ENCODE measurements around the gene SLIT1. TPM values are rescaled to one million over a fixed set of nuclear protein-coding genes. Genes with fewer than 3 reads are reported as not detected.

The SLIT1 gene
- total RNA-seq, 1 donor from 2014 or later = 0.51 TPM

GRCh38 chr10:97222326-97222961 lies 36.7 kb upstream of the SLIT1 start:
- H3K36me3 Mint-ChIP-seq (ENCODE audit: low read depth) = peaks cover 50% of the 10 kb centered on the region
- ChIA-PET POLR2A (no interaction called here), CTCF (interaction anchor here (0.6 to 1.5 kb wide), 3 partner anchors 12 to 150 kb away, joined by 3 to 5 read pairs (median 3); no protein-coding TSS in a partner anchor)
- ATAC-seq (ENCODE audit: low read depth) (no peak), DNase-seq (no peak)
- H3K27me3 Mint-ChIP-seq = no peaks in the 10 kb centered on the region
- peaks cover 3% of the 10 kb centered on the region for H3K4me1 Mint-ChIP-seq
- H3K4me3 Mint-ChIP-seq = no peak overlapping the region
- intact Hi-C loops (cut with micrococcal nuclease) = no loop called here
- no peak for TF ChIP-seq CTCF (IDR thresholded peaks at IDR 0.05)
- H3K27ac Mint-ChIP-seq = no peak overlapping the region
- no peaks in the 10 kb centered on the region for H3K9me3 Mint-ChIP-seq

GRCh38 chr10:97220355-97220754 lies 34.6 kb upstream of the SLIT1 start:
- peaks cover 30% of the 10 kb centered on the region for H3K36me3 Mint-ChIP-seq (ENCODE audit: low read depth)
- ATAC-seq (ENCODE audit: low read depth) (no peak), DNase-seq (no peak)
- ChIA-PET CTCF (interaction anchor here (0.8 to 1.2 kb wide), 2 partner anchors 10 to 147 kb away, joined by 3 to 4 read pairs; no protein-coding TSS in a partner anchor), POLR2A (no interaction called here)
- no peak overlapping the region for H3K4me3 Mint-ChIP-seq
- H3K27me3 Mint-ChIP-seq = no peaks in the 10 kb centered on the region
- no peak for TF ChIP-seq CTCF (IDR thresholded peaks at IDR 0.05)
- H3K27ac Mint-ChIP-seq = no peak overlapping the region
- H3K4me1 Mint-ChIP-seq = peaks cover 3% of the 10 kb centered on the region
- intact Hi-C loops (cut with micrococcal nuclease) = no loop called here
- H3K9me3 Mint-ChIP-seq = no peaks in the 10 kb centered on the region

- CTCF ChIA-PET = interaction anchor here (1.0 to 1.6 kb wide), 3 partner anchors 11 to 144 kb away, joined by 4 to 6 read pairs (median 4); no protein-coding TSS in a partner anchor
- Mint-ChIP-seq H3K9me3 (no peaks in the 10 kb centered on the region), H3K4me1 (peaks cover 3% of the 10 kb centered on the region), H3K27me3 (no peaks in the 10 kb centered on the region), H3K4me3 (no peak overlapping the region), H3K36me3 (ENCODE audit: low read depth) (peaks cover 8% of the 10 kb centered on the region), H3K27ac (no peak overlapping the region)
- ATAC-seq (ENCODE audit: low read depth) (no peak), DNase-seq (no peak)
- POLR2A ChIA-PET = no interaction called here
- no peak for TF ChIP-seq CTCF (IDR thresholded peaks at IDR 0.05)
- intact Hi-C loops (cut with micrococcal nuclease) = no loop called here
Observed at GRCh38 chr10:97217299-97217698, 31.5 kb upstream of the SLIT1 start.

GRCh38 chr10:97215619-97216260 lies 30.0 kb upstream of the SLIT1 start:
- ChIA-PET CTCF (interaction anchor here (0.7 to 1.9 kb wide), 5 partner anchors 8 to 178 kb away, joined by 3 to 6 read pairs (median 3); no protein-coding TSS in a partner anchor), POLR2A (no interaction called here)
- H3K4me3 Mint-ChIP-seq = no peak overlapping the region
- no peaks in the 10 kb centered on the region for H3K27me3 Mint-ChIP-seq
- H3K27ac Mint-ChIP-seq = no peak overlapping the region
- intact Hi-C loops (cut with micrococcal nuclease) = no loop called here
- H3K36me3 Mint-ChIP-seq (ENCODE audit: low read depth) = peaks cover 3% of the 10 kb centered on the region
- ATAC-seq (ENCODE audit: low read depth) (no peak), DNase-seq (no peak)
- peaks cover 3% of the 10 kb centered on the region for H3K4me1 Mint-ChIP-seq
- no peaks in the 10 kb centered on the region for H3K9me3 Mint-ChIP-seq
- no peak for TF ChIP-seq CTCF (IDR thresholded peaks at IDR 0.05)

GRCh38 chr10:97213431-97213830 lies 27.7 kb upstream of the SLIT1 start:
- peaks cover 3% of the 10 kb centered on the region for H3K4me1 Mint-ChIP-seq

More at GRCh38 chr10:97213431-97213830, 27.7 kb upstream of the SLIT1 start:
- no peak for DNase-seq
- ChIA-PET POLR2A (no interaction called here), CTCF (interaction anchor here (1.2 to 7.5 kb wide), 4 partner anchors 17 to 176 kb away, joined by 3 to 234 read pairs (median 5); no protein-coding TSS in a partner anchor)
- Mint-ChIP-seq H3K27me3 (peaks cover 3% of the 10 kb centered on the region), H3K4me3 (no peak overlapping the region), H3K27ac (no peak overlapping the region), H3K9me3 (no peaks in the 10 kb centered on the region), H3K36me3 (ENCODE audit: low read depth) (no peaks in the 10 kb centered on the region)
- no peak for ATAC-seq (ENCODE audit: low read depth)
- TF ChIP-seq CTCF (IDR thresholded peaks at IDR 0.05) = no peak
- intact Hi-C loops (cut with micrococcal nuclease) = no loop called here

Data from activated B cell treated with CpG ODN at 0.5 μM for 24 hours (primary cell).